ENCODE results near the gene KRTAP5-5.

The KRTAP5-5 gene

DNA sequence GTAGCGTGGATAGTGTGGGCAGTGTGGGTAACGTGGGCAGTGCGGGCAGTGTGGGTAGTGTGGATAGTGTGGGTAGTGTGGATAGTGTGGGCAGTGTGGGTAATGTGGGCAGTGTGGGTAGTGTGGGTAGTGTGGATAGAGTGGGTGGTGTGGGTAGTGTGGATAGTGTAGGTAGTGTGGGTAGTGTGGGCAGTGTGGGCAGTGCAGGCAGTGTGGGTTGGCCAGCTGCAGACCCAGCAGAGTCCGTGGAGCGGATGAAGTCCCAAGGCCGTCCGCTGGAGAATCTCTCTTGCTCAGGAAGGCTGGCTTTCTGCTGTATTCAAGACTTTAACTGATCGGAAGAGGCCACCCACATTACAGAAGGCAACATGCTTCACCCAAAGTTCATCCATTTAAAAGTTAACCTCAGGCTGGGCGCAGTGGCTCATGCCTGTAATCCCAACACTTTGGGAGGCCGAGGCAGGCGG is 41.4 kb downstream of the KRTAP5-5 start:
- peak overlapping the region; percentile 86 for H3K27ac Mint-ChIP-seq
- DNase-seq (ENCODE audit: low spot score in 2 of 2): no peak
- H3K9me3 Mint-ChIP-seq: peaks cover 4% of the 10 kb centered on the region
- peaks cover 19% of the 10 kb centered on the region for H3K36me3 Mint-ChIP-seq
- ATAC-seq: no peak
- no peak overlapping the region for H3K4me3 Mint-ChIP-seq
- H3K4me1 Mint-ChIP-seq: peaks cover 8% of the 10 kb centered on the region

- ATAC-seq (no peak), DNase-seq (ENCODE audit: low spot score in 2 of 2) (peak in 1 of 2 donors; percentile 8)
- H3K4me1 Mint-ChIP-seq: peaks cover 8% of the 10 kb centered on the region
- H3K4me3 Mint-ChIP-seq: no peak overlapping the region
- peak overlapping the region; percentile 86 for H3K27ac Mint-ChIP-seq
- peaks cover 19% of the 10 kb centered on the region for H3K36me3 Mint-ChIP-seq
- peaks cover 4% of the 10 kb centered on the region for H3K9me3 Mint-ChIP-seq
Measured at GRCh38 chr11:1671658-1672057, 42.1 kb downstream of the KRTAP5-5 start.

- peaks cover 8% of the 10 kb centered on the region for H3K4me1 Mint-ChIP-seq
- no peak overlapping the region for H3K4me3 Mint-ChIP-seq
- peaks cover 4% of the 10 kb centered on the region for H3K9me3 Mint-ChIP-seq
- ATAC-seq: no peak
- H3K36me3 Mint-ChIP-seq: peaks cover 19% of the 10 kb centered on the region
- no peak overlapping the region for H3K27ac Mint-ChIP-seq
- DNase-seq (ENCODE audit: low spot score in 2 of 2): peak in 1 of 2 donors; percentile 34
Measured at GRCh38 chr11:1672613-1673350, 43.2 kb downstream of the KRTAP5-5 start.

GRCh38 chr11:1673446-1674172 is 44.0 kb downstream of the KRTAP5-5 start:
- peaks cover 8% of the 10 kb centered on the region for H3K4me1 Mint-ChIP-seq
- peaks cover 19% of the 10 kb centered on the region for H3K36me3 Mint-ChIP-seq
- H3K4me3 Mint-ChIP-seq: no peak overlapping the region
- DNase-seq (ENCODE audit: low spot score in 2 of 2): peak in 1 of 2 donors; percentile 12
- ATAC-seq: no peak
- no peak overlapping the region for H3K27ac Mint-ChIP-seq
- H3K9me3 Mint-ChIP-seq: peaks cover 4% of the 10 kb centered on the region

DNA sequence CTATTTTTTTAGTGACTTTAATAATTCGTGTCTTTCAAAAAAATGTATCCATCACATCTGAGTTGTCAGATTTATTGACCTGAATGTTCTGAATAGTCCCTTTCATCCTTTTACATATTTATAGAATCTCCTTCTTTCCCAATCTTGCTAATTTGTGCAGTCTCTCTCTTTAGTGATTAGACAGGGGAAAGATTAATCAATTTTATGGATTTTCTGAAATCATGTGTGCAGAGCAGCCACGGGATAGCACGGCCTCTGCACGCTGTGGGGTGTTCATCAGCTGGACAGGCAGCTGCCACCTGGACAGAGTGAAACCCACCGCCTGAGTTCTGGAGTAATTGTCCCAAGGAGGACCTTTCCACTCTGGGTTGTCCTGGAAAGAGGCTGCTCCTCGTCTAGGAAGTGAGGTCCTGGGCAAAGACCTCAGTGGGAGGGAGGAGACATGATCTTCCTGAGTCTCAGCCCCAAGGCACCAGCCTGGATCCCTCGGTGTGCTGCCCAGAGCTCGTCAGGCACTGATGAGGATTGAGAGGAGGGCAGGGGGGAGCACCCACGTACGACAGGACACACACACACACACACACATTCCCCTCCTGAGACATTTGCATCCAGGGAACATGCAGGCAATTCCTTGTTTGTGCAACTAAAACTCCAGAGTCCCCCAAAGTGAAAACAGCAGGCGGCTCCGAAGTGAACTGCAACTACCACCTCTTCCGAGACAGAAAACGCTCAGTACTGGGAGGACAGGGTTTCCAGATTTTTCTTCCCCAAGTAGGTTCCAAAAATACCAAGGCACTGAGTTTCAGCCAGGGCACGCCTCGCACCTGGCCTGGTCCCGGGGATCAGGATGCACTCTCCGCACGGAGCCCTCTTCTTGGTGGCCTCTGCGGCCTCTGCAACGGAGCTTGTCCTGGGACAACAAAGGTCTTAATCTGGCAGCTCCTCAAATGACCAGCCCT is 44.9 kb downstream of the KRTAP5-5 start:
- H3K36me3 Mint-ChIP-seq: peaks cover 17% of the 10 kb centered on the region
- H3K9me3 Mint-ChIP-seq: peaks cover 4% of the 10 kb centered on the region
- peaks cover 8% of the 10 kb centered on the region for H3K4me1 Mint-ChIP-seq
- no peak overlapping the region for H3K4me3 Mint-ChIP-seq
- no peak overlapping the region for H3K27ac Mint-ChIP-seq
- peak in 1 of 2 donors; percentile 39 for DNase-seq (ENCODE audit: low spot score in 2 of 2)
- no peak for ATAC-seq

GRCh38 chr11:1675536-1676228 is 46.1 kb downstream of the KRTAP5-5 start:
- Mint-ChIP-seq H3K9me3 (no peaks in the 10 kb centered on the region), H3K27ac (no peak overlapping the region), H3K36me3 (peaks cover 5% of the 10 kb centered on the region), H3K4me3 (no peak overlapping the region), H3K4me1 (peaks cover 2% of the 10 kb centered on the region)
- no peak for DNase-seq (ENCODE audit: low spot score in 2 of 2)
- ATAC-seq: no peak

DNA sequence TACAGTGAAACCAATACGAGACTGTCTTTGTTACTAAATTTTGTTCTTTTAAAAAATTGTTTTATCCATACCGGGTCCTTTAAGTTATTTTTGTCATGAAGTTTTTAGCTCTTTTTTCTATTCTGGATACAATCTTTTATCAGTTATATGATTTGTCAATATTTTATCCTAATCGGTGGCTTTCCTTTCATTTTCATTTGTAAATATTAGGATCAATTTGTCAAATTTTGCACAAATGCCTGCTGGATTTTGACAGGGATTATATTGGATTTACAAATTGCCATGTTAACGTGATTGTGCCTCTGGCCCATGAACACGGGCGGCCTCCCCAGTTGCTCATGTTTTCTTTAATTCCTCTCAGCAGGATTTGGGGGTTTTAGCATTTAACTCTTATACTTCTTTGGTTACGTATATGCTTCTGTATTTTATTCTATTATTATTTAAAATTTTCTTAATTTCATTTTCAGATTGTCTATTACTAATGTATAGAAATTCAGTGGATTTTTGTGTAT is 46.7 kb downstream of the KRTAP5-5 start:
- H3K27ac Mint-ChIP-seq: no peak overlapping the region
- no peaks in the 10 kb centered on the region for H3K9me3 Mint-ChIP-seq
- H3K36me3 Mint-ChIP-seq: no peaks in the 10 kb centered on the region
- DNase-seq (ENCODE audit: low spot score in 2 of 2): no peak
- no peak overlapping the region for H3K4me3 Mint-ChIP-seq
- H3K4me1 Mint-ChIP-seq: no peaks in the 10 kb centered on the region
- no peak for ATAC-seq

GRCh38 chr11:1679881-1680280 is 50.3 kb downstream of the KRTAP5-5 start:
- Mint-ChIP-seq H3K27ac (no peak overlapping the region), H3K4me1 (no peaks in the 10 kb centered on the region)

More at GRCh38 chr11:1679881-1680280, 50.3 kb downstream of the KRTAP5-5 start:
- Mint-ChIP-seq H3K36me3 (no peaks in the 10 kb centered on the region), H3K9me3 (no peaks in the 10 kb centered on the region), H3K4me3 (no peak overlapping the region)
- peak in 1 of 2 donors; percentile 7 for DNase-seq (ENCODE audit: low spot score in 2 of 2)
- ATAC-seq: no peak
